ENCODE data around the gene NOTCH4. TPM values are rescaled to one million over a fixed set of nuclear protein-coding genes. Genes with fewer than 3 reads are reported as not detected.

The NOTCH4 gene
- total RNA-seq, 1 donor from 2014 or later = 2.4 TPM

GRCh38 chr6:32198345-32198696 lies 25.5 kb downstream of the NOTCH4 start:
- H3K4me3 ChIP-seq (ENCODE audit: low read depth, low read length) = no peak overlapping the region
- H3K36me3 ChIP-seq (ENCODE audit: control insufficient read depth, insufficient read depth, low read length) = no peaks in the 10 kb centered on the region
- TF ChIP-seq, protein P1, sequence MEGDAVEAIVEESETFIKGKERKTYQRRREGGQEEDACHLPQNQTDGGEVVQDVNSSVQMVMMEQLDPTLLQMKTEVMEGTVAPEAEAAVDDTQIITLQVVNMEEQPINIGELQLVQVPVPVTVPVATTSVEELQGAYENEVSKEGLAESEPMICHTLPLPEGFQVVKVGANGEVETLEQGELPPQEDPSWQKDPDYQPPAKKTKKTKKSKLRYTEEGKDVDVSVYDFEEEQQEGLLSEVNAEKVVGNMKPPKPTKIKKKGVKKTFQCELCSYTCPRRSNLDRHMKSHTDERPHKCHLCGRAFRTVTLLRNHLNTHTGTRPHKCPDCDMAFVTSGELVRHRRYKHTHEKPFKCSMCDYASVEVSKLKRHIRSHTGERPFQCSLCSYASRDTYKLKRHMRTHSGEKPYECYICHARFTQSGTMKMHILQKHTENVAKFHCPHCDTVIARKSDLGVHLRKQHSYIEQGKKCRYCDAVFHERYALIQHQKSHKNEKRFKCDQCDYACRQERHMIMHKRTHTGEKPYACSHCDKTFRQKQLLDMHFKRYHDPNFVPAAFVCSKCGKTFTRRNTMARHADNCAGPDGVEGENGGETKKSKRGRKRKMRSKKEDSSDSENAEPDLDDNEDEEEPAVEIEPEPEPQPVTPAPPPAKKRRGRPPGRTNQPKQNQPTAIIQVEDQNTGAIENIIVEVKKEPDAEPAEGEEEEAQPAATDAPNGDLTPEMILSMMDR (IDR thresholded peaks at IDR 0.05; ENCODE audit: insufficient read depth, low read length, poor library complexity, severe bottlenecking) = no peak
- DNase-seq (ENCODE audit: low read depth) = no peak
- peaks cover 4% of the 10 kb centered on the region for H3K27me3 ChIP-seq (ENCODE audit: control insufficient read depth, insufficient read depth, low read length)

DNA sequence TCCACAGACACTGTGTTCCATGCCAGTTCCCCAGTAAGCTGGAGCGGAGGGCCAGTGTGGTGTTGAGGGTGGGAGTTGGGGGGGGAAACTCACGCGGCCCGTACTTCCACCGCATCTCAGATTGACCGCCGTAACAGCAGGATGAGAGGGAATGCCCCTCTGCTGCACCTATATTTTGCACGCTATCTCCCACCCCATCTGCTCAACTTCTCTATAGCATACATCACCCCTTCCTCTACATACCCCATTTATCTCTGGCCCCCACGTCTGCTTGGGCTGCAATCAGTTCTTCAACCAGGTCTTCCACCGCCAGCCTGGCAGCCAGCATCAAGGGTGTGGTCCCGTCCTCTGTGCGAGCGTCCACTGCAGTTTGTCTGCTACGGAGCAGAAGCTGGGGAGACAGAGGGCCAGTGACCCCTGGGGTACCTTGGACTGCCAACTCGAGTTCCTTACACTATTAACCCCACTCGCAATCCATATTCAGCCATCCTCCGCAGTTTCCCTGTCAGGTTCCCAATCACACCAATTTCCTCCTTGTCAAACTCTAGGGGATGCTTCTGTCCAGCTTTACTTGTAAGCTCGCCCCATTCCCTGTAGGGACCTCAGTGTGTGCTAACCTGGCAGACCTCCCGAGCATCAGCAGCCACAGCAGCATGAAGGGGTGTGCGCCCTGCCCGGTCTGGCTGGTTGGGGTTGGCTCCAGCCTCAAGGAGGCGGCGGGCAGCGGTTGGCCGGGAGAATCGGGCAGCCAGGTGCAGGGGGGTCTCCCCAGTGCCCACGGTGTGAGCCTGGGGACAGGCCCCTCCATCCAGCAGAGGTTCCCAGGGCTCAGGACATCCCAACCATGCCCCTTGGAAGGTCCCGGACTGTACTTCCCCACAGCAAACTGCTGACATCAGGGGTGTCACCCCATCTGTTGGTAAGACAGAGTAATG lies 26.9 kb downstream of the NOTCH4 start:
- TF ChIP-seq, protein P1 (IDR thresholded peaks at IDR 0.05; ENCODE audit: insufficient read depth, low read length, poor library complexity, severe bottlenecking) = no peak
- Histone ChIP-seq H3K4me3 (ENCODE audit: low read depth, low read length) (peak overlapping the region; percentile 86), H3K36me3 (ENCODE audit: control insufficient read depth, insufficient read depth, low read length) (no peaks in the 10 kb centered on the region), H3K27me3 (ENCODE audit: control insufficient read depth, insufficient read depth, low read length) (peaks cover 2% of the 10 kb centered on the region)
- no peak for DNase-seq (ENCODE audit: low read depth)

GRCh38 chr6:32195902-32196681 lies 27.8 kb downstream of the NOTCH4 start:
- H3K27me3 ChIP-seq (ENCODE audit: control insufficient read depth, insufficient read depth, low read length) = no peaks in the 10 kb centered on the region
- TF ChIP-seq, protein P1 (IDR thresholded peaks at IDR 0.05; ENCODE audit: insufficient read depth, low read length, poor library complexity, severe bottlenecking) = no peak
- peak overlapping the region; percentile 86 for H3K4me3 ChIP-seq (ENCODE audit: low read depth, low read length)
- H3K36me3 ChIP-seq (ENCODE audit: control insufficient read depth, insufficient read depth, low read length) = no peaks in the 10 kb centered on the region
- DNase-seq (ENCODE audit: low read depth) = peak; percentile 52

DNA sequence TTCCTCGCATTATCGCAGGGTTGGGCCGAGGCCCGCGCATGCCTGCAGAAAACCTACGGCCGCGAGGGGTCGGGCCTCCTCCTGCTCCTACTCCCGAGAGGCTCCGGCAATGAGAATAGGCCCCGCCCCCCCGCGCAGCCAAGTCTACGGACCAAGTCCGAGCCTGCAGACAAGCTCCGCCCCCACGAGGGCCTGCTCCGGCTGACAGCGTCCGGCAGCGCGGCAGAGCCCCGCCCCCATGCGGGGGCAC lies 28.3 kb downstream of the NOTCH4 start:
- H3K4me3 ChIP-seq (ENCODE audit: low read depth, low read length) = peak overlapping the region; percentile 86
- DNase-seq (ENCODE audit: low read depth) = peak; percentile 98
- no peaks in the 10 kb centered on the region for H3K27me3 ChIP-seq (ENCODE audit: control insufficient read depth, insufficient read depth, low read length)
- TF ChIP-seq, protein P1 (IDR thresholded peaks at IDR 0.05; ENCODE audit: insufficient read depth, low read length, poor library complexity, severe bottlenecking) = peak; percentile 47
- no peaks in the 10 kb centered on the region for H3K36me3 ChIP-seq (ENCODE audit: control insufficient read depth, insufficient read depth, low read length)

- Histone ChIP-seq H3K4me3 (ENCODE audit: low read depth, low read length) (peak overlapping the region; percentile 33), H3K27me3 (ENCODE audit: control insufficient read depth, insufficient read depth, low read length) (no peaks in the 10 kb centered on the region), H3K36me3 (ENCODE audit: control insufficient read depth, insufficient read depth, low read length) (no peaks in the 10 kb centered on the region)
- no peak for DNase-seq (ENCODE audit: low read depth)
- TF ChIP-seq, protein P1 (IDR thresholded peaks at IDR 0.05; ENCODE audit: insufficient read depth, low read length, poor library complexity, severe bottlenecking) = peak; percentile 70
Observed at GRCh38 chr6:32194825-32195651, 28.8 kb downstream of the NOTCH4 start.

All from kidney epithelial cell (primary cell).